GM23338 (cell line): ENCODE results near the gene ZNF532. TPM values are rescaled to one million over a fixed set of nuclear protein-coding genes. Genes with fewer than 3 reads are reported as not detected.
A peak's percentile ranks its signal among the peaks of the same experiment; 100 is the strongest.

ENCODE experiments used
- ATAC-seq: fragments of 200-7000 bp; cut with Tn5 transposase; 3 replicates; pipeline ENCODE4 v1.9.1; 2020
- DNase-seq: peaks from one replicate; pipeline ENCODE4 v3.0.0-alpha.2; 2015; ENCODE audit warnings: low spot score
- H2AFZ ChIP-seq: fragments of 200-600 bp; sonication (generic); 2 replicates; pipeline ENCODE4 v1.8.0; 2016; ENCODE audit warnings: antibody characterized with exemption, mild to moderate bottlenecking, moderate library complexity
- H3F3A ChIP-seq: fragments of 200-600 bp; sonication (generic); replicated peaks from 2 replicates; pipeline ENCODE4 v1.8.0; 2017; ENCODE audit warnings: antibody characterized with exemption, mixed run types, low read depth
- H3K27ac ChIP-seq: fragments of 200-600 bp; sonication (generic); 2 replicates; pipeline ENCODE4 v1.6.1; 2016; ENCODE audit warnings: low read depth
- H3K27me3 ChIP-seq: fragments of 200-600 bp; sonication (generic); 2 replicates; pipeline ENCODE4 v1.8.0; 2016; ENCODE audit warnings: mild to moderate bottlenecking, mixed run types, moderate library complexity; ENCODE audit not compliant: insufficient read depth
- H3K36me3 ChIP-seq: fragments of 200-600 bp; sonication (generic); 2 replicates; pipeline ENCODE4 v1.8.0; 2016; ENCODE audit warnings: mild to moderate bottlenecking; ENCODE audit not compliant: insufficient read depth
- H3K4me1 ChIP-seq: fragments of 200-600 bp; sonication (generic); 2 replicates; pipeline ENCODE4 v1.8.0; 2016; ENCODE audit warnings: mild to moderate bottlenecking, moderate library complexity; ENCODE audit not compliant: insufficient read depth
- H3K4me2 ChIP-seq: fragments of 200-600 bp; sonication (generic); 2 replicates; pipeline ENCODE4 v1.7.1; 2017; ENCODE audit warnings: mixed run types
- H3K4me3 ChIP-seq: fragments of 200-600 bp; sonication (generic); 2 replicates; pipeline ENCODE4 v1.6.1; 2016; ENCODE audit warnings: mixed run types
- H3K79me2 ChIP-seq: fragments of 200-600 bp; sonication (generic); replicated peaks from 2 replicates; pipeline ENCODE4 v1.8.0; 2017; ENCODE audit warnings: mild to moderate bottlenecking; ENCODE audit not compliant: insufficient read depth
- H3K9me2 ChIP-seq: fragments of 200-600 bp; sonication (generic); 2 replicates; pipeline ENCODE4 v1.8.0; 2017; ENCODE audit not compliant: insufficient read depth
- H4K20me1 ChIP-seq: fragments of 200-600 bp; sonication (generic); replicated peaks from 2 replicates; pipeline ENCODE4 v1.8.0; 2017; ENCODE audit warnings: mild to moderate bottlenecking; ENCODE audit not compliant: insufficient read depth
- H3K27ac Mint-ChIP-seq: 2 replicates; pipeline ENCODE4 v1.8.0; 2020; ENCODE audit warnings: inconsistent platforms, mild to moderate bottlenecking, moderate library complexity, mixed read lengths
- H3K27me3 Mint-ChIP-seq: 3 replicates; pipeline ENCODE4 v1.8.0; 2022; ENCODE audit warnings: low read depth, mild to moderate bottlenecking, moderate library complexity, mixed read lengths, inconsistent platforms; ENCODE audit not compliant: insufficient read depth, poor library complexity
- H3K36me3 Mint-ChIP-seq: 3 replicates; pipeline ENCODE4 v1.8.0; 2021; ENCODE audit warnings: low read depth, mild to moderate bottlenecking, inconsistent platforms, moderate library complexity, mixed read lengths
- H3K4me1 Mint-ChIP-seq: 3 replicates; pipeline ENCODE4 v1.8.0; 2020; ENCODE audit warnings: mild to moderate bottlenecking, inconsistent platforms, mixed read lengths
- H3K4me3 Mint-ChIP-seq: 3 replicates; pipeline ENCODE4 v1.8.0; 2021; ENCODE audit warnings: moderate library complexity, mild to moderate bottlenecking, inconsistent platforms, mixed read lengths
- H3K9me3 Mint-ChIP-seq: 3 replicates; pipeline ENCODE4 v1.8.0; 2020; ENCODE audit warnings: moderate library complexity, mild to moderate bottlenecking, inconsistent platforms, mixed read lengths
- CREB1 ChIP-seq: fragments of 250-450 bp; sonication (Bioruptor Pico); IDR thresholded peaks from 2 replicates; pipeline ENCODE4 v1.5.0; 2020; ENCODE audit warnings: low read depth, mild to moderate bottlenecking, moderate library complexity
- CTCF ChIP-seq, 2 experiments: fragments of 200-600 bp in 1 of 2; sonication (generic) in 1 of 2; conservative IDR thresholded peaks; 2 replicates each; pipeline versions ENCODE4 v1.5.1 to v1.6.1; 2016 to 2017; ENCODE audit warnings: antibody characterized with exemption in 2 of 2, low read depth in 2 of 2, mild to moderate bottlenecking in 2 of 2, moderate library complexity in 1 of 2
- ETS1 ChIP-seq: IDR thresholded peaks from 2 replicates; pipeline ENCODE4 v1.6.1; 2016; ENCODE audit warnings: antibody characterized with exemption
- EZH2 ChIP-seq: fragments of 200-600 bp; sonication (generic); IDR thresholded peaks from one replicate; pipeline ENCODE4 v1.8.0; 2017; ENCODE audit warnings: antibody characterized with exemption, mild to moderate bottlenecking, low read depth; ENCODE audit not compliant: unreplicated experiment
- JUNB ChIP-seq: IDR thresholded peaks from one replicate; pipeline ENCODE4 v1.6.1; 2016; ENCODE audit warnings: antibody characterized with exemption; ENCODE audit not compliant: unreplicated experiment
- POLR2AphosphoS5 ChIP-seq: IDR thresholded peaks from 2 replicates; pipeline ENCODE4 v1.6.1; 2016; ENCODE audit warnings: antibody characterized with exemption, low read depth
- REST ChIP-seq: IDR thresholded peaks from one replicate; pipeline ENCODE4 v1.6.1; 2018; ENCODE audit warnings: antibody characterized with exemption; ENCODE audit not compliant: unreplicated experiment
- STAT1 ChIP-seq: IDR thresholded peaks from one replicate; pipeline ENCODE4 v1.6.1; 2016; ENCODE audit warnings: antibody characterized with exemption; ENCODE audit not compliant: unreplicated experiment
- ZNF114 ChIP-seq: fragments of 250-450 bp; sonication (Bioruptor Pico); IDR thresholded peaks from 2 replicates; pipeline ENCODE4 v1.5.0; 2020; ENCODE audit warnings: mild to moderate bottlenecking, moderate library complexity
- ZNF331 ChIP-seq: fragments of 250-450 bp; sonication (Bioruptor Pico); IDR thresholded peaks from 2 replicates; pipeline ENCODE4 v1.5.0; 2020; ENCODE audit warnings: low read depth, mild to moderate bottlenecking, moderate library complexity
- ZNF462 ChIP-seq: fragments of 250-450 bp; sonication (Bioruptor Pico); IDR thresholded peaks from 2 replicates; pipeline ENCODE4 v1.5.0; 2020; ENCODE audit warnings: mild to moderate bottlenecking, moderate library complexity
- polyA plus RNA-seq: library from polyadenylated mRNA; unstranded; fragments of >200 nt; fragmentation: Nextera tagmentation; extraction: Ambion mirVana; gene quantifications from 2 replicates; pipeline ENCODE4 v1.2.1, GENCODE V29; 2016
- total RNA-seq: library from RNA; depleted of rRNA; stranded (reverse); fragments of >200 nt; shearing (Covaris generic); gene quantifications from 2 replicates; pipeline ENCODE4 v1.2.3, GENCODE V29; 2014

Gene ZNF532
- total and polyA plus RNA-seq, 2 experiments from 2014 or later: 51.5 to 225 TPM

- H3K36me3 ChIP-seq: no peaks in the 10 kb centered on the region
- no peak overlapping the region for H3K27ac ChIP-seq
- no peak for TF ChIP-seq ZNF331
- TF ChIP-seq JUNB: no peak
- no peak for TF ChIP-seq EZH2
- no peak for TF ChIP-seq STAT1
- TF ChIP-seq REST: no peak
- no peak for TF ChIP-seq CTCF (conservative IDR thresholded peaks at IDR 0.05; ENCODE audit: low read depth in 2 of 2)
- TF ChIP-seq CREB1 (CRISPR knock-in tag): no peak
- no peak for TF ChIP-seq ZNF114 (CRISPR knock-in tag)
- TF ChIP-seq ETS1: no peak
- TF ChIP-seq ZNF462 (CRISPR knock-in tag): no peak
- TF ChIP-seq POLR2AphosphoS5: no peak
- peak overlapping the region; percentile 6 for H2AFZ ChIP-seq
- ATAC-seq (no peak), DNase-seq (no peak)
- no peaks in the 10 kb centered on the region for H3K9me2 ChIP-seq
- H3K4me2 ChIP-seq: no peak overlapping the region
- H4K20me1 ChIP-seq: no peaks in the 10 kb centered on the region
- Mint-ChIP-seq H3K4me3 (no peak overlapping the region), H3K36me3 (peaks cover 7% of the 10 kb centered on the region), H3K27me3 (peaks cover 4% of the 10 kb centered on the region), H3K9me3 (peaks cover 5% of the 10 kb centered on the region; the same call in 1 of the 3 replicates), H3K4me1 (peaks cover 15% of the 10 kb centered on the region), H3K27ac (peak overlapping the region; percentile 37; the same call in 1 of the 2 replicates)
- no peaks in the 10 kb centered on the region for H3K27me3 ChIP-seq
- no peaks in the 10 kb centered on the region for H3F3A ChIP-seq
- no peaks in the 10 kb centered on the region for H3K79me2 ChIP-seq
- H3K4me3 ChIP-seq: no peak overlapping the region
- H3K4me1 ChIP-seq: peaks cover 10% of the 10 kb centered on the region; the same call in 1 of the 2 replicates
Measured at GRCh38 chr18:58822944-58823343, 41.7 kb upstream of the ZNF532 start.
